Measurements from ENCODE around the gene GOSR1.
"Not testable (repeated sequence)": the region's sequence is repeated elsewhere in the genome, so short reads cannot be mapped to it uniquely, and the experiment has no call there.

GOSR1 gene

GRCh38 chr17:30495586-30495985, 18.4 kb downstream of the GOSR1 start:
- in situ Hi-C loops (cut with MboI; ENCODE audit: low pct_unique_long_range_greater_than_20kb, low sequenced_read_pairs), result no loop called here
- DNase-seq, result no peak

GRCh38 chr17:30503558-30503957, 26.4 kb downstream of the GOSR1 start:
- in situ Hi-C loops (cut with MboI; ENCODE audit: low pct_unique_long_range_greater_than_20kb, low sequenced_read_pairs), result no loop called here
- no peak for DNase-seq

GRCh38 chr17:30505868-30506417, 28.7 kb downstream of the GOSR1 start:
- in situ Hi-C loops (cut with MboI; ENCODE audit: low pct_unique_long_range_greater_than_20kb, low sequenced_read_pairs), result no loop called here
- no peak for DNase-seq

- in situ Hi-C loops (cut with MboI; ENCODE audit: low pct_unique_long_range_greater_than_20kb, low sequenced_read_pairs), result no loop called here
- DNase-seq, result no peak
Observed at GRCh38 chr17:30506481-30506880, 29.3 kb downstream of the GOSR1 start.

GRCh38 chr17:30513346-30513745, 36.1 kb downstream of the GOSR1 start:
- in situ Hi-C loops (cut with MboI; ENCODE audit: low pct_unique_long_range_greater_than_20kb, low sequenced_read_pairs), result no loop called here

GRCh38 chr17:30514895-30515596, 37.8 kb downstream of the GOSR1 start:
- DNase-seq, result no peak
- in situ Hi-C loops (cut with MboI; ENCODE audit: low pct_unique_long_range_greater_than_20kb, low sequenced_read_pairs), result no loop called here

More at GRCh38 chr17:30513346-30513745, 36.1 kb downstream of the GOSR1 start:
- no peak for DNase-seq

- DNase-seq, result no peak
- in situ Hi-C loops (cut with MboI; ENCODE audit: low pct_unique_long_range_greater_than_20kb, low sequenced_read_pairs), result no loop called here
Observed at GRCh38 chr17:30517786-30518185, 40.6 kb downstream of the GOSR1 start.

GRCh38 chr17:30519166-30519565, 42.0 kb downstream of the GOSR1 start:
- in situ Hi-C loops (cut with MboI; ENCODE audit: low pct_unique_long_range_greater_than_20kb, low sequenced_read_pairs), result no loop called here
- no peak for DNase-seq

GRCh38 chr17:30519707-30520106, 42.5 kb downstream of the GOSR1 start:
- in situ Hi-C loops (cut with MboI; ENCODE audit: low pct_unique_long_range_greater_than_20kb, low sequenced_read_pairs), result no loop called here
- no peak for DNase-seq

- DNase-seq, result no peak
- in situ Hi-C loops (cut with MboI; ENCODE audit: low pct_unique_long_range_greater_than_20kb, low sequenced_read_pairs), result no loop called here
Observed at GRCh38 chr17:30520436-30520835, 43.2 kb downstream of the GOSR1 start.

GRCh38 chr17:30520882-30521281, 43.7 kb downstream of the GOSR1 start:
- in situ Hi-C loops (cut with MboI; ENCODE audit: low pct_unique_long_range_greater_than_20kb, low sequenced_read_pairs), result no loop called here
- DNase-seq, result no peak

- DNase-seq, result no peak
- in situ Hi-C loops (cut with MboI; ENCODE audit: low pct_unique_long_range_greater_than_20kb, low sequenced_read_pairs), result no loop called here
Observed at GRCh38 chr17:30521766-30522165, 44.6 kb downstream of the GOSR1 start.

- in situ Hi-C loops (cut with MboI; ENCODE audit: low pct_unique_long_range_greater_than_20kb, low sequenced_read_pairs); DNase-seq: not testable (repeated sequence)
Observed at GRCh38 chr17:30523236-30523635, 46.0 kb downstream of the GOSR1 start.

GRCh38 chr17:30524847-30525246, 47.6 kb downstream of the GOSR1 start:
- in situ Hi-C loops (cut with MboI; ENCODE audit: low pct_unique_long_range_greater_than_20kb, low sequenced_read_pairs), result no loop called here

GRCh38 chr17:30526401-30526800, 49.2 kb downstream of the GOSR1 start:
- in situ Hi-C loops (cut with MboI; ENCODE audit: low pct_unique_long_range_greater_than_20kb, low sequenced_read_pairs), result no loop called here
- DNase-seq, result no peak

More at GRCh38 chr17:30524847-30525246, 47.6 kb downstream of the GOSR1 start:
- no peak for DNase-seq

GRCh38 chr17:30528701-30529100, 51.5 kb downstream of the GOSR1 start:
- in situ Hi-C loops (cut with MboI; ENCODE audit: low pct_unique_long_range_greater_than_20kb, low sequenced_read_pairs); DNase-seq: not testable (repeated sequence)

- DNase-seq, result no peak
- in situ Hi-C loops (cut with MboI; ENCODE audit: low pct_unique_long_range_greater_than_20kb, low sequenced_read_pairs), result no loop called here
Observed at GRCh38 chr17:30530346-30531025, 53.3 kb downstream of the GOSR1 start.

- in situ Hi-C loops (cut with MboI; ENCODE audit: low pct_unique_long_range_greater_than_20kb, low sequenced_read_pairs), result no loop called here
- peak; percentile 23 for DNase-seq
Observed at GRCh38 chr17:30532871-30533270, 55.7 kb downstream of the GOSR1 start.

- in situ Hi-C loops (cut with MboI; ENCODE audit: low pct_unique_long_range_greater_than_20kb, low sequenced_read_pairs), result no loop called here
- no peak for DNase-seq
Observed at GRCh38 chr17:30534298-30534697, 57.1 kb downstream of the GOSR1 start.

Measured in KBM-7 (cell line).